SK-N-DZ (cell line): Measurements from ENCODE around the gene GPR139. TPM values are rescaled to one million over a fixed set of nuclear protein-coding genes. Genes with fewer than 3 reads are reported as not detected.
A peak's percentile ranks its signal among the peaks of the same experiment; 100 is the strongest.

Source experiments
- DNase-seq: peaks from one replicate; pipeline ENCODE4 v3.0.0-alpha.2; 2015; ENCODE audit warnings: low spot score
- polyA plus RNA-seq, 2 experiments: library from polyadenylated mRNA; depleted of rRNA; stranded (reverse); fragments of >200 nt; gene quantifications; 2 replicates each; pipeline ENCODE4 v1.2.3, GENCODE V29; 2014

GPR139 gene
- 0.19 and 0.47 TPM in 2 replicates for polyA plus RNA-seq (2014; cell fraction: cytosol; rRNA removed)
- polyA plus RNA-seq (2014; cell fraction: nucleus; rRNA removed), result 0.20 and 3.2 TPM in 2 replicates

GRCh38 chr16:20073203-20074098 is at the start of gene GPR139:
GPR139 (minus strand) TSS chr16:20073890; CDS start chr16:20073616, 274 bp downstream.
- DNase-seq, result peak; percentile 82

GRCh38 chr16:20122011-20122410 is 48.3 kb upstream of the GPR139 start:
- no peak for DNase-seq

GRCh38 chr16:20114356-20114755 is 40.7 kb upstream of the GPR139 start:
- DNase-seq, result no peak

GRCh38 chr16:20111143-20111542 is 37.5 kb upstream of the GPR139 start:
- no peak for DNase-seq

GRCh38 chr16:20107083-20107482 is 33.4 kb upstream of the GPR139 start:
- no peak for DNase-seq

DNA sequence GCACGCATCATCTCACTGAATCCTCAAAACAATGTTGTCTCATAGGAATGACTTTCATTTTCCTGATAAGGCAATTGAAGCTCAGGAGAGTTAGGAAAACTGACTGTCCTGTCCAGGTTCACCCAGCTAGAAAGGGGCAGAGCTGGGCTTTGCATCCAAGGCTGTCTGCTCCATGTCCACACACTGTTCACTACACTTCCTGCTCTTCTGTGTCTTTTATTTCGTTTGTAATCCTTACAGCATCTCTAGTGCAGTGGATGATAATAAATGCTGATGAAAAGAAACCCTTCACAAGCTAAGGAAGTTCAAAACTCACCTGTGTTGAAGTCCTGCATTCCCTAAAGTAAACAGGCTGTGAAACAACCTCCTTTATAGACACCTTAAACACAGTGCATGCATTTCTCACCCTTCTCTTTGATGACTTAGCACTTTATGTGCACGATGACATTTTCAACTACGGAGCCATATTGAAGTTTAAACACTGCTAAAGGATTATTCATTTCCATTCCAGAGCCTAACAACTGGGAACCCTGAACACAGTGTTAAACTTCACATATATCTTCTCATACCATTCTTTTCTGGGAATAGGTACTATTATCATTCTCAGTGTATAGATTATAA is 31.0 kb upstream of the GPR139 start:
- no peak for DNase-seq

GRCh38 chr16:20102521-20102920 is 28.8 kb upstream of the GPR139 start:
- DNase-seq, result no peak

DNA sequence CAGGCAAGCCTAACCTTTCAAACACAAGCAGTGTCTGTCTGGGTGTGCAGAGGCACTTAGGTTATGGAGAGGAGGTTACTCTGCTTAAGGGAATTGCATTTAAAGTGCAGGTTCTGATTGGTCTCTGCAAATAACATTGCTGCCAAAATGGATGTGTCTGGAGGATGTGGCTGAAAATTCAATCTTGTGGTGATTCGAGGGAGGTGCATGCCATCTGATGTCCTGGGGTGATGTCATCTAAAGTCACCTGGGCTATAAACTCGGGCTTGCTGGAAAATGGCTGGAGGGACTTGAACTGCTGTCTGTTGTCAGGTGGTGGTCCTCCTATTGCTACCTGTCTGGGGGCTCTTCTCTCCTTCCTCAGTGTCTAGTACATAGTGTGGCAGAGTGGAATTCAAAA is 28.3 kb upstream of the GPR139 start:
- DNase-seq, result no peak

DNA sequence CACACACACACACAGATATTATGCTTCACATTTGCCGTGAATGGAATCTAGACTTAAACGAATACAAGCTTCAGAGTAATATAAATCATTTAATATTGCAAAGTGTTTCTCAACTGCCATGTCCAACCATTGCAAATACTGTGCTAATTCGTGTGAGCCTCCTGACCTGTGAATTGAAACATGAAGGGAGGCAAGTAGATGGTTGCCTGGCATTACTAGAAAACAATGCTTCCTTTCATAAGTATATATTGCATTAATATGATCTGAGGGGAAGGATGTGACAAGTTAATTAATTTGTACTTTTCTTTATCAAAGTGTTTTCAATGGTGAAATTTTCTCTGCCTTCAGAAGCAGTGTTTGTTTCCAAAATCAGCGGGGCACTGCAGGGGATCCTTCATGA is 25.7 kb upstream of the GPR139 start:
- no peak for DNase-seq

DNA sequence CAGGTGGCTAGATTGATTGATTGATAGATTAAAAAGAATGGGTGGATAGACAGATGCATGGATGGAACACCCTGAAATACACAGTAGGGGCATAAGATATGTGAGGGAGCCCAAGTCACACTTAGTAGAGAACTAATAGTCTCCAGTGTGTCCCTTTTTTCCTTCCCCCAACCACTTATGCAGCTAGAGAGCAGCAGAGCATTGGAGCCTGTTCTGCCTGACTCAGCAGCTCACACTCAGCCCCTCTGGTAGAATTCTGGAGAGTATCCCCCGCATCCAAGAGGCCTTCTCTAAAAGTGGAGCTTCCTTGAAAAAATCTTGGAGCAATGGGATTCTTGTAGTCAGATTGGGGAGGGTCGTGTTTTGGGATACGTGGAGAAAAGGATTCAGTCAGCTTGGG is 20.5 kb upstream of the GPR139 start:
- DNase-seq, result no peak

DNA sequence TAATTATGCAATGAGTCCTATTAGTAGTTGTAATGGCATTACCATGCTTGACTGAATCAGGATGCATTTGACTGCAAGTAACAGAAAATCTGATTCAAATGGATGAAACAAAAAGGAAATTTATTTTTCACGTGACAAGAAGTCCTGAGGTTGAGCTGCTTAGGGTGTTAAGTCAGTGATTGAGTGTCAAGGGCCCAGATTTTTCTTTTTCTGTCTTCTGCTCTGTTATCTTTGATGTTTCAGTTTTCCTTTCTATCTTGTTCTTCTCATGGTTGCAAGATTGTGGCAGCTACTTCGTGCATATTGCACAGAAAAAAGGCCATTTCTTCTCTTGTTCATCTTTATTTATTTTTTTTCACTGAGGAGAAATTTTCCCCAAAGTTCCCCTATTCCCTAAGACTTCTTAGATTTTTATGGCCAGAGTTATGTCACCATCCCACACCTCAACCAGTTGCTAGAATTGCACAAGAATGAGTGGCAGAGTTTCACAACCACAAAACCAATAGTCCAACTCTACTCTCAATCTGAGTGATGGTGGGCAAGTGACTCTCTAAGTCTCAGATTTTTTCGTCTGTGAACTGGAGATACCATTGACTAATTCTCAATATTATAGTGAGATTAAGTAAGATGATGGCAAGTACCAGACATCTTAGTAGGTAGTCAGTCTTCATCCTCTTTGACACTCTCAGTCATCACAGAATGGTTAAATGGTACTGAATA is 15.7 kb upstream of the GPR139 start:
- no peak for DNase-seq

DNA sequence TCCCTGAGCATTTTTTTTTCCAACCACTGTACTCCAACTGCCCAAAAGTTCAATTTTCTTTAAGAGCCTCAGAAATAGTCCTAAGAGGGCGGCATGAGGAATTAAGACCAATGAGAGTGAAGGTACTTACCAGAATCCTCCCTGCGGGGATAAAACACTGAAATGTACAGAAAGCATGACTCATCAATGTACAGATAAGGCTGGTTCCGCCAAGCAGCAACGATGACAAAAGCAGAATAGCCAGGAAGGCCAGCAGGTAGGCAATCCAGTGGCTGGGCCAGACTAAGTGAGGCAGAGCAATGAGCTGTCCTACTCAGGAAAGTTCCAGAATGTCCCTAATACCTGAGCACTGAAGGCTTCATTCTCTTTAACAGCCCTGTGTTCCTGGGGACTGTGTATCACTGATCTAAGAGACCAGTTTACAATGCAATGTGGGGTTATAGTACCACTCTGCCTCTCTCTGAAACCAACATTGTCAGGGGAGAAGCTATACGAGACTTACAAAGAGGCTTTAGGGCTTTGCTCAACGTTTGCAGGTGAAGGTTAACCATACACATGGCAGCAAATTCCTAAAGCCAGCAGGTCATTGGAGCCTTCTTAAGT is 11.0 kb upstream of the GPR139 start:
- DNase-seq, result no peak

DNA sequence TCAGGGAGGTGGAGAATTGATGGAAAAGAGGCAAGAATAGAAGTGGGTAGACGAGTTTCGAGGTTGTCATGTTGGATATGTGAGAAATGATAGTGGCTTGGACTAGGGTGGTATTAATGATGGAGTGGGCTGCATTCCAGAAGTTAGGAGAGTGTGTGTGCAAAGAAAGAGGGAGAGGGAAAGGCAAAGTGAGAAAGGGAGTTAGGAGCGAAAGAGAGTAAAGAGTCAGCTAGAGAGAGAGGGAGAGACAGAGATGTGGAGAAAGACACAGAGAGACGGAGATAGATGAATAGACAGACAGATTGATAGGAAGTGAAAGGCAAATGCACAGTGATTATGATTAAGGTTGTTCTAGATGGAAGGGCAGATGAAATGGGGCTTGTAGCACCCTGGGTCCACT is 5.4 kb upstream of the GPR139 start:
- no peak for DNase-seq

- no peak for DNase-seq
Measured at GRCh38 chr16:20075243-20075642, 1.6 kb upstream of the GPR139 start.

GRCh38 chr16:20074099-20074991 is 655 bp upstream of the GPR139 start:
- DNase-seq, result peak; percentile 45

DNA sequence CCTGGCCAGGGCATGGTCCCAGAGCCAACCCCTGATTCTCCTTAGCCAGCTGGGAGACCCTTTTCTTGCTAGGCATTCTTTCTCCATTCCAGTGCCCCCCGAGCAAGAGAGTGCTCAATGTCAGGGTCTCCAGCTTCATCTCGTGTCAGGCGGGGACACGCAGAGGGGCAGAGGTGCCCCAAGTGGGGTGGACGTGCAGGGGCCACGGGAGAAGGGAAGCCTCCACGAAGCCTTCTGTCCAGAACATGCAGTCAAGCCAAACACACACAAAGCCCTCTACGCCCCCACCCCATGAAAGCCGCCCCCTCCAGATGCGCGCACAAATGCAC is 852 bp downstream of the GPR139 start:
- DNase-seq, result no peak

DNA sequence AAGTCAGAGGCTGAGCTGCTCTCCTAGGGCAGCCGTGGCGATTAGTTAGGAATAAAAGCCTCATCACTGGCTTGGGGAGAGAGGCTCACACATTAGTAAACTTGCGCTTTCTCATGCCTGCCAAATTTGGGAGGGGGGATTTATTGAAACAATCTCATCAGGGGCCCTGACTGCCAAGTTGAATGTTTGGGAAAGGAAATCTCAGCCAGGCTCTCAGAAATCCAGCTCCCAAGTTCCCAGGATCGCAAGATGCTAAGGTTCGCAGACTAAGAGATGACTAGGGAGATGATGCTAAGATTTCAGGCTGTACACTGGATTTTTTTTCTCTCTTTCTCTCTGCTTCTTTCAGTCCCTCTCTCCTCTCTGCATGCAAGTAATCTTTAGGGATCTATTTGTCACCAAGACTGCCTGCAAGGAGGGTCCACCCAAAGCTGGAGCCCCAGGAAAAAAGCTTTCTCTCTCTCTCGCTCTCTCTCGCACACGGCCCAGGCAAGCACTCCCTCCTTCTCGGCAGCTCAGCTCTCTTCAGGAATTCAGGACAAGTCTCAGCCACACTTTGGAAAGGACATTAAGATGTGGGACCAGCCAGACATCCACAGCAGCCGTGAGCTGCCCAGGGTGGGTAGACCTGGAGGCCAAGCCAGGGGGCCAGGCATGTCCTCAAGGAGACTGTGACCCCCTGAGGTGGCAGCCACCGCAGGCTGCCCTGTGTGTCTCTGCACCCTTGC is 1.4 kb downstream of the GPR139 start:
- no peak for DNase-seq

GRCh38 chr16:20064931-20065330 is 8.8 kb downstream of the GPR139 start:
- no peak for DNase-seq

DNA sequence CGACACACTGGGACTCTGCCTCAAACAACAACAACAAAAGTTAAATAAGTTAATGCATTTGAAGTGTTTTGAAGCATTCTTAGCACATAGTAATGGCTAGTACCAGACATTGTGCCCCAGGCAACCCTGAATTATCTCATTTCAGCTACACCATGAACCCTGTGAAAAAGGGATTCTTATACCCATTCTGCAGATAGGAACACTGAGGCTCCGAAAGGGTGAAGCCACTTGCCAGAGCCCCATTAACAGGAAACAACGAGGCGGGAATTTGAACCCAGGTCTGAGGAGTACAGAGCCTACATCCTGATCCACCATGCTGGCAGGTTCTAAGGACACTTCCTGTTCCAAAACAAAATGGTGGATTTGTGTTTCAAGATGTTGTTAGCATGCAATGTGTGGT is 9.2 kb downstream of the GPR139 start:
- no peak for DNase-seq

DNA sequence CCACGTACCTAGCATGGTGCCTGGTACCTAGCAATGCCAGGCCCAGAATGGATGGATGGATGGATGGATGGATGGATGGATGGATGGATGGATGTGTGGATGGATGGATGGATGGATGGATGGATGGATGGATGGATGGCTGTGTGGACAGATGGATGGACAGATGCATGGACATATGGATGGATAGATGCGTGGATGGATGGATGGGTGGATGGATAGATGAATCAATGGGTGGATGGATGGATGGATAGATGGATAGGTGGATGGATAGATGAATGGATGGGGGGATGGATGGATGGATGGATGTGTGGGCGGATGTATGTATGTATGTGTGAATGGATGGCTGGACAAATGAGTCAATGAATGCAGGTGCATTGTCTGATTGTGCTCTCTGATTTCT is 12.6 kb downstream of the GPR139 start:
- DNase-seq, result no peak
